GM10248 (cell line): ENCODE results near the gene RFTN1.

Source experiments
- CTCF ChIA-PET: fragments of 300-600 bp; sonication (Branson Sonifier 250); formaldehyde crosslinking; extraction: SDS; loops from one replicate; lab custom pipeline; 2021; ENCODE audit warnings: antibody characterized with exemption; lab: Yijun Ruan, JAX
- POLR2A ChIA-PET: fragments of 350-650 bp; sonication (Branson Sonifier 250); formaldehyde crosslinking; extraction: SDS; loops from one replicate; lab custom pipeline; 2020; ENCODE audit warnings: antibody characterized with exemption; lab: Yijun Ruan, JAX
- DNase-seq: peaks from one replicate; pipeline ENCODE4 v3.0.0; 2012; ENCODE audit errors: extremely low spot score
- TF ChIP-seq, protein P1 (sequence below): IDR thresholded peaks from 2 replicates; pipeline ENCODE4 v1.5.1; 2012; ENCODE audit warnings: mild to moderate bottlenecking, low read depth; ENCODE audit errors: extremely low read depth, missing control alignments, control extremely low read depth

RFTN1 gene

DNA sequence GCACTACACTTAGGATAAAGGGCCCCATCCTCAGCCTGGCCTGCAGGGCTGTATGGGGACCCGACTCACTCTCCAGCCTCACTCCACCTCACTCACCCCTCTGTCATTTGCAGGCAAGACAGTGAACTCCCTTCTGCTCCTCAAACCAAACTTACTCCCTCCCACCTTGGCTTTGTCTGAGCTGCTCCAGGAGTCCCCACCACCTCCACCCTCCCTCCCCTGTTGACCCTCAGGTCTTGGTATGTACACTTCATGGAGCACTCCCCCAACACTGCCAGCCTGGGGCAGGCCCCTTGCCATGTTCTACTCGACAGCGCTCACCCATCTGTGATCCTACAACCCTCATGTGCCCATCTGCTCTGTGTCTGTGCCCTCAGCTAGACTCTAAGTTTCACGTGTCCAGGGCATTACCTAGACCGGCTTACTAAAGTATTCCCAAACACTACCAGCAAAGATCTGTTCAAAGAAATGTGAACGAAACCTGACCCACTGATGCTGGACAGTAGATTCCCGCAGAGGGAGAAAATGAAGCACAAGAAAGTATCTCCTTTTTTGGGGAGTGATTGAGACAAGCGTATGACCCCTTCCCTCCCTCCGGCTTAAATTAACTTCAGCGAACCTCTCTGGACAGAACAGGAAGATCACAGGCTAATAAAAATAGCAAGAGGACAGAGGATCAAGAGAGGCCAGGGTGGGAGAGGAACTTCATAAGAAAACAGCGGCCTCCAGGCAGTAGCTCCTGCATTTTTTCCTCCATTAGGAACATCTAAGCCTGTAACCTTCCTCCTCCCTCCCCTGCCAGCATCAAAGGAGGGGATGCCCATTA, 113.2 kb downstream of the RFTN1 start:
- no peak for DNase-seq
- CTCF ChIA-PET: interaction anchor here (1.2 to 1.7 kb wide), 3 partner anchors 18 to 24 kb away, joined by 3 to 5 read pairs (median 4); no protein-coding TSS in a partner anchor
- POLR2A ChIA-PET: interaction anchor here (0.6 to 1.4 kb wide), 2 partner anchors 26 to 89 kb away, joined by 3 read pairs; no protein-coding TSS in a partner anchor
- TF ChIP-seq, protein P1, sequence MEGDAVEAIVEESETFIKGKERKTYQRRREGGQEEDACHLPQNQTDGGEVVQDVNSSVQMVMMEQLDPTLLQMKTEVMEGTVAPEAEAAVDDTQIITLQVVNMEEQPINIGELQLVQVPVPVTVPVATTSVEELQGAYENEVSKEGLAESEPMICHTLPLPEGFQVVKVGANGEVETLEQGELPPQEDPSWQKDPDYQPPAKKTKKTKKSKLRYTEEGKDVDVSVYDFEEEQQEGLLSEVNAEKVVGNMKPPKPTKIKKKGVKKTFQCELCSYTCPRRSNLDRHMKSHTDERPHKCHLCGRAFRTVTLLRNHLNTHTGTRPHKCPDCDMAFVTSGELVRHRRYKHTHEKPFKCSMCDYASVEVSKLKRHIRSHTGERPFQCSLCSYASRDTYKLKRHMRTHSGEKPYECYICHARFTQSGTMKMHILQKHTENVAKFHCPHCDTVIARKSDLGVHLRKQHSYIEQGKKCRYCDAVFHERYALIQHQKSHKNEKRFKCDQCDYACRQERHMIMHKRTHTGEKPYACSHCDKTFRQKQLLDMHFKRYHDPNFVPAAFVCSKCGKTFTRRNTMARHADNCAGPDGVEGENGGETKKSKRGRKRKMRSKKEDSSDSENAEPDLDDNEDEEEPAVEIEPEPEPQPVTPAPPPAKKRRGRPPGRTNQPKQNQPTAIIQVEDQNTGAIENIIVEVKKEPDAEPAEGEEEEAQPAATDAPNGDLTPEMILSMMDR: no peak

DNA sequence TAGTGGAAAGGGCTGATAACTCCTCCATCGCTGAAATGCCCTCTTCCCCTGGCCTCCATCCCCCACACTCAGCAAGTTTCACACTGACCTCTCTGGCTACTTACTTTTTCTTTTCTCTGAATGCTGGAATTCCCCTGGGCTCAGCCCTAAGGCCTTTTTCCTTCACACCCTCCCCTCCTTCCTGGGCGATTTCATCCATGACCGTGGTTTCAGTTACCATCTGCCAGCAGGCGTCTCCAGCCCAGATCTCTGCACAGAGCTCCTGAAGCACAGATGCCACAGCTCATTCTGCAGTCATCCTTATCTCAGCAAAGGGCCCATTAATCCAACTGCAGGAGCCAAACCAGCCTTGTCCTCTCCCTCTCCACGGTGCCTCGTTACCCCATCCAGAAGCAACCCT, 114.0 kb downstream of the RFTN1 start:
- CTCF ChIA-PET: interaction anchor here (1.4 to 1.7 kb wide), 2 partner anchors 20 to 25 kb away, joined by 4 to 5 read pairs; no protein-coding TSS in a partner anchor
- TF ChIP-seq, protein P1: peak; percentile 16
- POLR2A ChIA-PET: interaction anchor here (1.0 to 1.4 kb wide), 2 partner anchors 20 to 25 kb away, joined by 3 to 4 read pairs; no protein-coding TSS in a partner anchor
- no peak for DNase-seq

DNA sequence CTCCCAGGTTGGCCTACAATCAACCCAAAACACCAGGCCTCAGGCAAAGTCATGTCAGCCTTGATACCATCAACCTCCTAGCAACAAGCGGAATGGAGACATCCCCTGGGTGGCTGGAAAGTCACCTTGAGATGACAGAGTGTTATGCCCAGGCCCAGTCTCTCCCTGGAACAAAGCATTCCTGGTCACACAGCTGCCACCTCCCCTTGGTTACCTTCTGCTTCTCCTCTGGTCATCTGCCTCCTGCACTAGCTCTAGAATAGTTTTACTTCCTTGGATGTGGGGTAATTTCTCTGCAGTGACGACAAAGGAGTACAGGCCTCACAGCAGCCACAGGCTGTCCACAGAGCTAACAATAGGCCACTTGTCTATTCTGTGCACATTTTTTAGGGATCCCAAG, 114.9 kb downstream of the RFTN1 start:
- no peak for DNase-seq
- TF ChIP-seq, protein P1: no peak
- ChIA-PET POLR2A (interaction anchor here (0.7 to 1.0 kb wide), 2 partner anchors 19 to 25 kb away, joined by 3 to 4 read pairs; no protein-coding TSS in a partner anchor), CTCF (interaction anchor here (0.7 to 1.7 kb wide), 5 partner anchors 17 to 108 kb away, joined by 3 to 5 read pairs (median 3); no protein-coding TSS in a partner anchor)

DNA sequence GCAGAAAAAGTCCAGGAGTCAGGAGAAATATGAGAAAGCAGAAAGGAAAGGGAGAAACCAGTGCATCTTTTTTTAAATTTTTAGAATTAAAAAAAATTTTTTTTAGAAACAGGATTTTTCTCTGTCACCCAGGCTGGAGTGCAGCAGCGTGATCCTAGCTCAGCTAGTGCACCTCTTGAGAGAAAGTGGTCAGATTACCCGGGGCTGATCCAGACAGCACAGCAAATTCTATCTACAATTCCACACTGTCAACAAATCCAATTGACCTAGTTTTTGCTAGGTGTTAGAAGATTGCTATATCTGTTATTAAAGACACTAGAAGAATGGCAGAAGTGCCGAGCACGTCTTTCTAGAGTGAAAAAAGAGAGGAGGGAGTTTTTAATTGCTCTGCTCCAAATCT, 117.3 kb downstream of the RFTN1 start:
- no peak for DNase-seq
- POLR2A ChIA-PET: no interaction called here
- TF ChIP-seq, protein P1: no peak
- CTCF ChIA-PET: interaction anchor here (1.8 to 2.1 kb wide), 2 partner anchors 12 to 86 kb away, joined by 5 to 6 read pairs; no protein-coding TSS in a partner anchor

DNA sequence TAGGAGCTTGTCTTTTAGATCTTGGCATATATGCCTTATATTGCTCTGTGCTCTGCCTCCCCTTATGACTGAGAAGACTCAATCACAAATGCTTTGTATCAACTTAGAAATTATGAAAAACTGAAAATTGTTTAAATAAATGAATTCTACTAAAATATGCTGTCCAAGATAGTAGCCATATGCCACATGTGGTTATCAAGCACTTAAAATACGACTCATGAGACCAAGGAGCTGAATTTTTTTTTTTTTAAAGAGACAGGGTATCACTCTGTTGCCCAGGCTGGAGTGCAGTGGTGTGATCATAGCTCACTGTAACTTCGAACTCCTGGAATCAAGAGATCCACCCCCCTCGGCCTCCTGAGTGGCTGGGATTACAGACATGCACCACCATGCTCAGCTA, 118.3 kb downstream of the RFTN1 start:
- ChIA-PET CTCF (interaction anchor here (1.0 to 2.1 kb wide), 8 partner anchors 10 to 105 kb away, joined by 3 to 8 read pairs (median 5); no protein-coding TSS in a partner anchor), POLR2A (no interaction called here)
- TF ChIP-seq, protein P1: no peak
- DNase-seq: no peak

DNA sequence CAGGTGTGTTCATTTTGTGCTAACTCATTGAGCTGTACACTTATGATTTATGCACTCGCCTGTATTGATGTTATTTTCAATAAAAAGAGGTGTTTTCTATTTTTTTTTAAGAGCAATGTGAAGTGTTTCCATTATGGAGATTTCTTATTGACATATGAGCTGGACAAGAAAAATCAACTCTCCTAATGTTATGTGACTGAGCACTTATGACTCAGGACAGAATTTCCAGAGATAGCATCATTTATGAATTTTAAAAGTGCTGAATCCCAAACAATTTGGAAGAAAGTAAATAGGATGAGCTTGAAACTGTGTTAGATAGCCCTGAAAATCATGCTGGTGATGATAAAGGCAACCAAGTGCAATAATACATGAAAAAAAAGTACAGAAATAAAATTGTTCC, 118.9 kb downstream of the RFTN1 start:
- ChIA-PET POLR2A (no interaction called here), CTCF (interaction anchor here (1.0 to 2.1 kb wide), 8 partner anchors 10 to 105 kb away, joined by 3 to 8 read pairs (median 5); no protein-coding TSS in a partner anchor)
- DNase-seq: no peak
- TF ChIP-seq, protein P1: no peak
